A549 (cell line): ENCODE results near the gene SLC1A2. TPM values are rescaled to one million over a fixed set of nuclear protein-coding genes. Genes with fewer than 3 reads are reported as not detected.

Source experiments
- ATAC-seq, 2 experiments: fragments of 200-7000 bp in 1 of 2; fragments of >200 bp in 1 of 2; cut with Nextera tagmentation in 1 of 2; cut with Tn5 transposase in 1 of 2; 3 replicates each; pipeline versions ENCODE4 v1.8.0 to v1.9.1; 2018 to 2020; ENCODE audit warnings: mild to moderate bottlenecking in 1 of 2, moderate library complexity in 1 of 2
- CTCF ChIA-PET: fragments of 300-600 bp; sonication (Branson Sonifier 250); formaldehyde crosslinking; extraction: SDS; loops from one replicate; lab custom pipeline; 2021; ENCODE audit warnings: antibody characterized with exemption, inconsistent platforms; lab: Yijun Ruan, JAX
- POLR2A ChIA-PET: fragments of 350-600 bp; formaldehyde crosslinking; extraction: SDS; loops from one replicate; lab custom pipeline; 2021; ENCODE audit warnings: antibody characterized with exemption, inconsistent platforms; lab: Yijun Ruan, JAX
- DNase-seq, 2 experiments: peaks; one replicate each; pipeline versions ENCODE4 v3.0.0 to v3.0.0-alpha.2; 2011 to 2016; ENCODE audit warnings: low read depth in 1 of 2, low spot score in 1 of 2
- FAIRE-seq: peaks from 2 replicates; lab custom pipeline; 2011; peaks lifted over from hg19 to GRCh38; lab: Jason Lieb, UNC
- H3K27ac ChIP-seq, 2 experiments: fragments of >200 bp; sonication (Bioruptor Twin); formaldehyde crosslinking; 3 replicates each; pipeline ENCODE4 v1.5.1; 2016 to 2017
- H3K4me1 ChIP-seq: fragments of >200 bp; sonication (Bioruptor Twin); formaldehyde crosslinking; 3 replicates; pipeline ENCODE4 v1.6.1; 2016
- H3K4me2 ChIP-seq: fragments of >200 bp; sonication (Bioruptor Twin); formaldehyde crosslinking; 3 replicates; pipeline ENCODE4 v1.6.1; 2016
- H3K4me3 ChIP-seq: fragments of >200 bp; sonication (Bioruptor Twin); formaldehyde crosslinking; 3 replicates; pipeline ENCODE4 v1.5.1; 2016
- H3K9me3 ChIP-seq: fragments of >200 bp; sonication (Bioruptor Twin); formaldehyde crosslinking; 3 replicates; pipeline ENCODE4 v1.6.1; 2016
- CHD2 ChIP-seq: fragments of 150-350 bp; IDR thresholded peaks from 2 replicates; pipeline ENCODE4 v1.6.1; 2014; ENCODE audit warnings: low read length; ENCODE audit not compliant: partially characterized antibody
- CHD4 ChIP-seq: fragments of 200-600 bp; sonication (generic); IDR thresholded peaks from 2 replicates; pipeline ENCODE4 v1.6.1; 2016; ENCODE audit warnings: antibody characterized with exemption, mild to moderate bottlenecking, borderline replicate concordance
- CTCF ChIP-seq: fragments of >200 bp; sonication (Bioruptor Twin); formaldehyde crosslinking; IDR thresholded peaks from 3 replicates; pipeline ENCODE4 v1.5.1; 2016
- EHMT2 ChIP-seq: fragments of 200-600 bp; sonication (generic); IDR thresholded peaks from 2 replicates; pipeline ENCODE4 v1.6.1; 2016; ENCODE audit warnings: antibody characterized with exemption, low read depth, mild to moderate bottlenecking, moderate library complexity
- EP300 ChIP-seq, 2 experiments: fragments of >200 bp; sonication (Bioruptor Twin); formaldehyde crosslinking; IDR thresholded peaks; 2 replicates in 1 of 2; 3 replicates in 1 of 2; pipeline ENCODE4 v1.6.1; 2016 to 2017
- FOSL2 ChIP-seq, 2 experiments: fragments of 450-650 bp in 1 of 2; fragments of >200 bp in 1 of 2; sonication (Bioruptor Twin) in 1 of 2; formaldehyde crosslinking; IDR thresholded peaks; 2 replicates each; pipeline versions ENCODE4 v1.5.0 to v1.6.1; 2016 to 2020; ENCODE audit warnings: mild to moderate bottlenecking in 1 of 2, moderate library complexity in 1 of 2
- FOXS1 ChIP-seq: fragments of 250-450 bp; sonication (Bioruptor Pico); IDR thresholded peaks from 2 replicates; pipeline ENCODE4 v1.5.0; 2020; ENCODE audit warnings: mild to moderate bottlenecking, moderate library complexity
- GATA3 ChIP-seq: IDR thresholded peaks from 2 replicates; pipeline ENCODE4 v1.6.1; 2012; ENCODE audit warnings: borderline replicate concordance
- HES2 ChIP-seq: fragments of >200 bp; sonication (Bioruptor Twin); formaldehyde crosslinking; IDR thresholded peaks from 2 replicates; pipeline ENCODE4 v1.6.1; 2016
- HEYL ChIP-seq: fragments of 250-450 bp; sonication (Bioruptor Pico); IDR thresholded peaks from 2 replicates; pipeline ENCODE4 v1.8.0; 2021; ENCODE audit warnings: mild to moderate bottlenecking, moderate library complexity
- HMGXB4 ChIP-seq: fragments of 250-450 bp; sonication (Bioruptor Pico); IDR thresholded peaks from 2 replicates; pipeline ENCODE4 v1.5.0; 2021; ENCODE audit warnings: mild to moderate bottlenecking, moderate library complexity, borderline replicate concordance
- HOXB13 ChIP-seq: fragments of 250-450 bp; sonication (Bioruptor Pico); IDR thresholded peaks from 2 replicates; pipeline ENCODE4 v1.5.0; 2020; ENCODE audit warnings: low read depth, mild to moderate bottlenecking, moderate library complexity
- HOXB5 ChIP-seq: fragments of 250-450 bp; sonication (Bioruptor Pico); IDR thresholded peaks from 2 replicates; pipeline ENCODE4 v1.5.0; 2020; ENCODE audit warnings: mild to moderate bottlenecking, moderate library complexity
- JUN ChIP-seq, 2 experiments: fragments of >200 bp; sonication (Bioruptor Twin); formaldehyde crosslinking; IDR thresholded peaks; 2 replicates in 1 of 2; 3 replicates in 1 of 2; pipeline ENCODE4 v1.6.1; 2016 to 2017
- NFE2L2 ChIP-seq: fragments of 150-350 bp; conservative IDR thresholded peaks from 2 replicates; pipeline ENCODE4 v1.6.1; 2014; ENCODE audit warnings: low read length
- NPAS2 ChIP-seq: fragments of 250-450 bp; sonication (Bioruptor Pico); IDR thresholded peaks from 2 replicates; pipeline ENCODE4 v1.8.0; 2022; ENCODE audit warnings: mild to moderate bottlenecking, moderate library complexity, borderline replicate concordance
- PHF8 ChIP-seq: fragments of 200-600 bp; sonication (generic); IDR thresholded peaks from 2 replicates; pipeline ENCODE4 v1.6.1; 2016; ENCODE audit warnings: low read depth, mild to moderate bottlenecking, antibody characterized with exemption, moderate library complexity, borderline replicate concordance
- POLR2A ChIP-seq: IDR thresholded peaks from 2 replicates; pipeline ENCODE4 v1.6.1; 2012; ENCODE audit warnings: mild to moderate bottlenecking, low read length
- POLR2AphosphoS2 ChIP-seq: conservative IDR thresholded peaks from 2 replicates; pipeline ENCODE4 v1.6.1; 2012; ENCODE audit warnings: low read length, improper control_type of control experiment, inconsistent platforms
- RCOR1 ChIP-seq: fragments of 150-350 bp; IDR thresholded peaks from 2 replicates; pipeline ENCODE4 v1.6.1; 2014; ENCODE audit warnings: antibody characterized with exemption, low read length, low read depth
- REST ChIP-seq: fragments of 200-600 bp; sonication (generic); IDR thresholded peaks from 2 replicates; pipeline ENCODE4 v1.6.1; 2016; ENCODE audit warnings: antibody characterized with exemption, mild to moderate bottlenecking, moderate library complexity
- RNF2 ChIP-seq: fragments of 200-600 bp; sonication (generic); IDR thresholded peaks from 2 replicates; pipeline ENCODE4 v1.6.1; 2016; ENCODE audit warnings: low read depth, mild to moderate bottlenecking, antibody characterized with exemption, moderate library complexity, borderline replicate concordance
- USF2 ChIP-seq: fragments of 450-650 bp; IDR thresholded peaks from 2 replicates; pipeline ENCODE4 v1.6.1; 2014; ENCODE audit warnings: antibody characterized with exemption
- ZFP36 ChIP-seq: fragments of 450-650 bp; IDR thresholded peaks from 2 replicates; pipeline ENCODE4 v1.6.1; 2014; ENCODE audit warnings: borderline replicate concordance; ENCODE audit not compliant: partially characterized antibody
- ZSCAN20 ChIP-seq: fragments of 250-450 bp; sonication (Bioruptor Pico); IDR thresholded peaks from 2 replicates; pipeline ENCODE4 v1.8.0; 2022; ENCODE audit warnings: mild to moderate bottlenecking, moderate library complexity
- WGBS: methylation state at CpG from one replicate; pipeline ENCODE4 v1.1.6; 2017; ENCODE audit errors: missing lambda C conversion rate; 5-methylcytosine and 5-hydroxymethylcytosine counted together
- polyA plus RNA-seq, 4 experiments: library from polyadenylated mRNA; depleted of rRNA in 3 of 4; stranded (reverse); fragments of >200 nt; fragmentation: RNase III in 1 of 4; extraction: RNeasy Plus Mini Kit Qiagen cat#74134 plus additional on column Dnase treatment in 1 of 4; gene quantifications; 2 replicates in 3 of 4; 3 replicates in 1 of 4; pipeline ENCODE4 v1.2.3, GENCODE V29; 2011 to 2017

The SLC1A2 gene
- polyA plus RNA-seq, 2 of the 4 experiments (the other 2 are of a cell fraction), result 0.01 to 0.14 TPM

GRCh38 chr11:35247863-35248262 lies 171.5 kb downstream of the SLC1A2 start:
- FAIRE-seq, result no peak
- no peak for DNase-seq
- TF ChIP-seq CHD4 (no peak), NPAS2 (CRISPR knock-in tag) (no peak), EHMT2 (no peak), ZSCAN20 (no peak), POLR2AphosphoS2 (no peak), POLR2A (no peak), JUN (IDR thresholded peaks at IDR 0.05) (no peak), GATA3 (no peak), HOXB5 (CRISPR knock-in tag) (no peak), NFE2L2 (no peak), HOXB13 (no peak), HMGXB4 (CRISPR knock-in tag) (no peak), REST (no peak), HES2 (no peak), FOXS1 (CRISPR knock-in tag) (no peak)
- WGBS, result 40% methylated on average over 3 of the region's 3 CpGs
- ChIA-PET POLR2A (no interaction called here), CTCF (no interaction called here)
- H3K4me2 ChIP-seq, result no peak overlapping the region
- ATAC-seq, result no peak
- no peaks in the 10 kb centered on the region for H3K9me3 ChIP-seq
- no peak overlapping the region for H3K4me3 ChIP-seq
- H3K4me1 ChIP-seq, result no peaks in the 10 kb centered on the region
- no peak overlapping the region for H3K27ac ChIP-seq

- CTCF ChIA-PET, result no interaction called here
- no peaks in the 10 kb centered on the region for H3K9me3 ChIP-seq
- DNase-seq (no peak), FAIRE-seq (no peak), ATAC-seq (no peak)
- TF ChIP-seq CHD2 (no peak), CTCF (no peak), GATA3 (no peak), EP300 (IDR thresholded peaks at IDR 0.05) (no peak), USF2 (no peak), ZFP36 (no peak), RCOR1 (no peak), FOSL2 (IDR thresholded peaks at IDR 0.05) (no peak), FOSL2 (CRISPR knock-in tag; IDR thresholded peaks at IDR 0.05) (no peak), PHF8 (no peak), RNF2 (no peak), HEYL (no peak)
- POLR2A ChIA-PET, result no interaction called here
- no peak overlapping the region for H3K27ac ChIP-seq
- no peak overlapping the region for H3K4me2 ChIP-seq
- no peaks in the 10 kb centered on the region for H3K4me1 ChIP-seq
- 85% methylated on average over 3 of the region's 3 CpGs for WGBS
- H3K4me3 ChIP-seq, result no peak overlapping the region
Measured at GRCh38 chr11:35247428-35247827, 171.9 kb downstream of the SLC1A2 start.
